Bone marrow (tissue), 2 donors: Measurements from ENCODE around the gene PCDH9.
"Not testable (repeated sequence)": the region's sequence is repeated elsewhere in the genome, so short reads cannot be mapped to it uniquely, and the experiment has no call there.

Source experiments
- DNase-seq, 2 donors: peaks; one replicate each; lab custom pipeline; 2025; lab: John Stamatoyannopoulos, UW

The PCDH9 gene

DNA sequence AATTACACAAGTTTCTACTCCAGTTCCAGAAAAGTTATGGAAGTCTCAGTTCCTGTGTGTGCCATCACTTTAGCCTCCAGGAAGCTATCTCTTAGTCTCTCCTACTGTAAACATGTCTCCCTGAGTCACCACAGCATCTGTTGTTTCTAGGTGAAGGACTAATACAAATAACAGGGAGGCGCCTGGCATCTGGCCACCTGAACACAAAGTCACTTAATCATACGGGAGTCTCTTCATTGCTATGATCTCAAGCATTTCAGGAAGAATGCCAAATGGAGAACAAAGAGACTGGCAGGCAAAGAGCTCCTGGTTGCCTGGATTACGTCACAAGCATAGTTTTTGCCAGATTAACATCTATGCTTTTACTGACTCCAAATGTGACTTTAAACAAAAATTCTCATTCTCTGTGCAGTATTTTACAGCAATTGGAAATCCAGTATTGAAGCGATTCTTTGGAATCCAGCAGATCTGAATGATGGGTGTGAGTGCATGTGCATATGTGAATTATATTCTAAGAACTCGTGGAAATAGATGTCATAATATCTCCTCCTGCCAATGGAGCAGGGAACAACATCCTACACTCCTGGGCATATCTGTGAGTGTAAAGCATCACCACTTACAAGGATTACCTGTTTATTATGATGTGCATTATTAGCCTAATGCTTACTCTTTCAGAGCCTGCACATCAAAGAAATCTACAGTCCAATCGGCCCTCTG, 572.8 kb downstream of the PCDH9 start:
- no peak for DNase-seq

DNA sequence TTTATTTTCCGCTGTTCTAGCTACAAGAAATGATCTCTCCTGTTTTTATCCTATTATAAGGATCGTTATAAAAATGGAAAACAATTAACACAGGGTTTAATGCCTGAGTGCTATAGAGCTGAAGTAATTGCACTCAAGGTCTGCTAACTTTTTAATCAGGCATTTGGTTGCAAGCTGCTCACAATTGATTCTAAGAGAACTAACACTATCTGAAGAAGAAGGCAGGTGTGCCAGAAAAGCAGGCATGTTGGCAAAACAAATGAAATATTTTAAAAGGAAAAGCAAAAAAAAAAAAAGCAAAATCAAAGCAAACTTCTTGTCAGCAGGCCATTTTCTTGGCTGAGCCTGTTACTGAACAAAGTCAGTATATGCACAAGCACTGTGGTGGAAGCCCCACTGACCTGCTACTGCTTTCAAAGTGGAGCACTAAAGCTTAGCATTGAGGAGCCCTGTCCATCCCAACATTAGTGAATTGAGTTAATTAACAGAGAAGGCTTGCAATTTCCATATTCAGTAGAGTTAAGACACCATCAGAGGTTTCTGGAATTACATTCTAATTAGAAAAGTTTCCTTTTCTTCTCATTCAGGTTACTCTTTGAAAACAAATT, 574.2 kb downstream of the PCDH9 start:
- no peak for DNase-seq

DNA sequence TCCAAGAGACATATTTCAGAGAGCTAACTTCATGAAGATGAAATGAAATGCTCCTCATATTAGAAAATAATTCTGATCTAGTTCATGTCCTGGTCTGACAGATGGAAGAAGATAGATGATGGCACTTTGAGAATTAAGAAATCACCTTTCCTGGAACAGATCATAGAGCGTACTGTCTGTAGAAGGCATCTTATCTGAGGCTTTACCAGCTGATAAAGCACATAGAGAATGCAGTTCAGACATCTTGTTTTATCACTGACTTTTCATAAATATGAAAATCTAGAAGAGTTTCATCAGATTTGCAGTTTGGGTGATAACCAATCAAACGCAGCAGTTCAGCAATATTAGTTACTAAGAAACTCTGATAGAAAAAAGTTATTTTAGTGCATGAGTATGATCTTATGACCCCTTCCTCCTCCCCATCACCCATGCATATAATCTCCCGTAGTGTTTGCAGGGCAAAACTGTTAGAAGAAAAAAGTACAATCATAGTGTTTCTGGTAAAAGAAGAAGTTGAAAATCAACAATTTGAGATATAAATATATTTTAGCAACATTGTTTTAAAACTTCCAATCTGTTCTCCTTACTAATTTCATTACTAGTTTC, 585.2 kb downstream of the PCDH9 start:
- DNase-seq, result no peak

DNA sequence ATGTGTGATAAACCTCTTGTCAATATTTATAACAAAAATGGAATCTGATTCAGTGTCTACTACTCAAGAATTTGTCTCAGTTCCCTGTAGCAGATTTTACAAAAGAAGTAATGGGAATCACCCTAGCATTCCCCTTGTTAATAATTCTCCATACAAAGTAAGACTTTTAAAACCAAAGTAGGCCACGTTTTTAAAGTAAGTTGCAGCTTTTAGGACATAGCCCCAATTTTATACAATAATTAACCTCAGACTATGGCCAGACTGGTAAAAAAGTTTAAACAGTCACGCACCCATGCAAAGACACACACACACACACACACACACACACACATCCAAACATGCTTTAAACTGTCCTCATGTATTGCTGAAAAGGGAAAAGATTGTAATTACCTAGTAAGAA, 589.9 kb downstream of the PCDH9 start:
- DNase-seq, result no peak

DNA sequence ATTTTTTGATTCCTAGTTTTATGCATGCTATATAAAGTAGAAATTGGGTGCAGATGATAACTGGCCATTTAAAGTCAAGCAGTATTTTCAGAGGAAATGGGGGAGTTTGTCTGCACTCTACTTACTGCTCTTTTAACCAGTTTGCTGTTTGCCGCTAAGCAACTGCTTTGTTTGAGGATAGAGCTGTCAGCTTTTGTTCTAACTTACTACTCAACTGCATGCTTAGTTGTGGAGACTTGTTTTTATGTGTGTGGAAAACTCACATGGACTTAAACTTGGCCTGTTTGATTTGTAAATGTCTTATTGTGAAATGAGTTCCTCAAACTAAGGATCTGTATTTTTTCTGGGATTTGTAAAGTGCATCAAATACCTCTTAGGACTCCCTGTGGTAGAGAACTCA, 591.1 kb downstream of the PCDH9 start:
- no peak for DNase-seq

DNA sequence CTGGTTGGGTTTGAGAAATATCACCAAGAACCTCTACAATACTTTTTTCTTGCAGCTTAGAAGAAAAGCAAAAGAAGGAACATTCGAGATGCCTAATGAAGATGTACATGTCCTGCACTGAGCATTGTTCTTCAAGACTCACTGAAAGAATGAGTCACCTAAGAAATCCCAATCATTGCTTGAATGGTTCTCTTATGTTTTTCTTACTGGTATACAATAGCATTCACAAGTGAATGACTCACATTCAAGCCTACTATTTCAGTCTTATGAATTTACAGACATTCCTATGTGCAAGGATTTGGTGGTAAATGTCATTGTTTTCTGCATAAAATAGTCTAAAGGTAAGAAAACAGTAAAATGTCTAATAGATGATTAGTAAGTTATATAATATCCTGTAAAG, 594.6 kb downstream of the PCDH9 start:
- no peak for DNase-seq

DNA sequence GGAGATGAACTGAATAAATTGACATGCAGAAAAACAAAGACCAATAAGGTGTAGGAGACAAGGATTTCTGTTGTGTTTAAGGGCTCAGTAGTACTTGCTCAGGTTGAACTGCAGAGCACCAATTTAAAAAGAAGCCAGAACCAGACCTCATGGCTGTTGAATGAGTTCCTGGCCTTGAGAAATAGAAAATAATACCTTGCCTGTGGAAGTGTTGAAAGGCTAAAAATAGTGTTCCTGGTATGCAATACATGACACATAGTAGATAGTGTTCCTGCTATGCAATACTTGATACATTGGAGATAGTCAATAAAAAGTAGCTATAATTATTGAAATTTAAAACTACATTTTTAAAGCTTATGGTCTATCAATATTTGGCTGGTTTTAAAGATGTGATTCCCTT, 595.8 kb downstream of the PCDH9 start:
- no peak for DNase-seq

DNA sequence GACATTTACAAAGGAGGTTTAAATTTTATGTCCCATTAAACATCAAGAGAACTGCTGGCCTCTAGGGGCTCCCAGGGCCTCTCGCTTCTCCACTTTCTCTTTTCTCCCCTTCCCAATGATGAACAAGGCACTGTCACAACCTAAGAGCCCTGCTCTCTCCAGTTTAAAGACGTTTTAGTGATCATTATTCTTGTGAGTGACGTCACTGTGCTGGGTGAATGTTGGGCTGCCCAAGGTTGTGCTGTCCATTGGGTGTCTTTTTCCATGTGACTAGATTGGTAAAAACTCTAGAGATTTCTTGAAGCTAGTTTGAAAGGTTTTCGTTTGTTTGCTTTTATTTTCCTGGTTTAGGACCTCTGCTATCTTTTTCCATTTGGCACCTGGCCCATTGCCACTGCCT, 602.6 kb downstream of the PCDH9 start:
- DNase-seq, result no peak

DNA sequence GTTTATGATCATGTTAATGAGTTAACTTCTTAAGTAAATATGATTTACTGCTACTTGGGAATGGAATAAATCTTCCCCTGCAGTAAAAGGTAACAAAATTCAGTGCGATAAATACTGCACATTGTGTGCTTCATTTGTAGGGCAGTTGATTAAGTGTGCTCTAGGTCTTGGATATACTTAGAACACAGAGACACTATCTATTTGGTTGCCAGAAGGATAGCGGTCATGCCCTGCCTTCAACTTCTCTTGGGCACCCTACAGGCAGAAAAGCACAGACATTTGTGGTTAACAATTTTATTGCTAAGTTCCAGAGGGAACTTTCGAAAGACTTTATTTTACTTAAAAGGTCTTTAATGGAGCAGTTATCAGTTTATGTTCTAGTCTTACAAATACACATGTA, 605.8 kb downstream of the PCDH9 start:
- no peak for DNase-seq

DNA sequence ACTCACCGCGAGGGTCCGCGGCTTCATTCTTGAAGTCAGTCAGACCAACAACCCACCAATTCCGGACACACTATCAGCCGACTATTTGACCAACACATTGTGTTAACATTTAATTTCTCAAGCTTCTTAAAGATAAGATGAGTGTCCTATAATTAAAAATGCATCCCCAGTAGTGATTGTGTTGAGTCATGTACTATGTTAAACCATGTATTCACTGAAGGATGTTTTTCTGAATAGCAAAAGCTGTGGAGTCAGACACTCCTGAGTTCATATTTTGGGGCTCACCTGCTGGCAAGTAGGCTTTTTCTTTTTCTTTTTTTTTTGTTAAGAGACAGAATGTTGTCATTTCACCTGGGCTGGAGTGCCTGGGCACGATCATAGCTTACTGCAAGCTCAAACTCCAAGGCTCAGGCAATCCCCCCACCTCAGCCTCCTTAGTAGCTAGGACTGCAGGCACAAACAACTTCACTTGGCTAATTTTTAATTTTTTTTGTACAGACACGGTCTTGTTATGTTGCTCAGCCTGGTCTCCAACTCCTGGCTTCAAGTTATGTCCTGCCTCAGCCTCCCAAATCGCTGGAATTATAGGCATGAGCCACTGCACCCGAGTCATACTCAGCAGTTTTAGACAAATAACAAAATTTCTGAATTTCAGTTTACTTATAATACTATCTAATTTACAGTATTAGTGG, 606.9 kb downstream of the PCDH9 start:
- DNase-seq, result no peak

DNA sequence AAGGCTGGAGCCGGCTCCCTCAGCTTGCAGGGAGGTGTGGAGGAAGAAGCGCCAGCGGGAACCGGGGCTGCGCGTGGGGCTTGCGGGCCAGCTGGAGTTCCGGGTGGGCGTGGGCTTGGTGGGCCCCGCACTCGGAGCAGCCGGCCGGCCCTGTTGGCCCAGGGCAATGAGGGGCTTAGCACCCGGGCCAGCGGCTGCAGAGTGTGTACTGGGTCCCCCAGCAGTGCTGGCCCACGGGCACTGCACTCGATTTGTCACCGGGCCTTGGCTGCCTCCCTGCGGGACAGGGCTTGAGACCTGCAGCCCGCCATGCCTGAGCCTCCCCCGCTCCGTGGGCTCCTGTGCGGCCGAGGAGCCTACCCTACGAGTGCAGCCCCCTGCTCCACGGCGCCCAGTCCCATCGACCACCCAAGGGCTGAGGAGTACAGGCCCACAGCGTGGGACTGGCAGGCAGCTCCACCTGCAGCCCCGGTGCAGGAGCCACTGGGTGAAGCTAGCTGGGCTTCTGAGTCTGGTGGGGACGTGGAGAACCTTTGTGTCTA, 608.2 kb downstream of the PCDH9 start:
- DNase-seq, result not testable (repeated sequence)

DNA sequence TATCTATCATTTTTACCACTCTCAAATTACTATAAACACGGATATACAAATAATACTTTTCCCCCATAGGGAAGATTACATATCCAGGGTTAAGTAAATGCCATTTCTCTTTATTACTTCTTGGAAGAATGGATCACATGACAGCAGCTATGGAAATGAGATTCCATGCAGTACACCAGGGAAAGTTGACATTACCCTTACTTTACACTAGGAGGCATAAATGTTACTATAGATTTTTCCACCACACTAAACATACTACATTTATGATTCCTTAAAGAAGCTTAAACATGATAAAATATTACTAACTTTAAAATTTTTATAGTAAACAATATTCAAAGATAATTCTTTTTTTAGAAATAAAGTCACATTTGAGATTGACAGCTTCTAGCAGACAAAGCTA, 611.4 kb downstream of the PCDH9 start:
- no peak for DNase-seq

DNA sequence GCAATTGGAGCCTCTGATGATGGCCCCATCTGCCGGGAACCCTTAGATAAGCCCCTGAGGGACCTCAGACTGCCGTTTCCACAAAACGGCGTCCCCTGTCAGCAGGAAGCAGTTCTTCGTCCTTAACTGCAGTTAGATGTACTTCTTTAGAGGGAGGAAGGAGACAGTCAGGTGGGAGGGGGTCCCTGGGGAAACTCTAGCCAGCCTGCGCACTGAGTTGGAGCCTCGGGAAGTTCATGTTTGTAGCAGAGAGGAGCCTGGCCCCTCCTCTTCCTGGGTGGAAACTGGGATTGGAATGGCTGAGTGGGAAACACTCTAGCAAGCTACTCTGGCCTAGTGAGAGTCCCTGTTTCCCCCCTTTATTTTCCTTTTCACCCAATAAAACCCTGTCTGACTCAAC, 612.4 kb downstream of the PCDH9 start:
- DNase-seq, result no peak

DNA sequence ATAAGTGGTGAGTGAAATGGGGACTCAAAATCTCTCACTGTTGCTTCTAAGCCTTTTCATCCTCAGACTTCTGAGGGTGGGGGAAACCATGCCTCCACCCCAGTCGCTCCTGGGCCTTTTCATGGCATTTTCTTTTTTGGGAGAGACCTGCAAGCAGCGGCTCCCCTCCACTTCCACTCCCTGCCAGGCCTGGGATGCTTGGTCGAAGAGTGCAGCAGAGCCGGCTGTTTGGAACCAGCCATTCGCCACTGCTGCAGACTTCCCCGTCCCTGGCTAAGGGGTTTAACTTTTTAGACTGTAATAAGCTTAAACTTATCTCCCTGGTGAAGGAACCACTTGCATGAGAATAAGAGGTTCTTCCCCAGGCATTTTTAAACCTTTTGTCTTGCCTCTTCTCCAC, 617.2 kb downstream of the PCDH9 start:
- no peak for DNase-seq

DNA sequence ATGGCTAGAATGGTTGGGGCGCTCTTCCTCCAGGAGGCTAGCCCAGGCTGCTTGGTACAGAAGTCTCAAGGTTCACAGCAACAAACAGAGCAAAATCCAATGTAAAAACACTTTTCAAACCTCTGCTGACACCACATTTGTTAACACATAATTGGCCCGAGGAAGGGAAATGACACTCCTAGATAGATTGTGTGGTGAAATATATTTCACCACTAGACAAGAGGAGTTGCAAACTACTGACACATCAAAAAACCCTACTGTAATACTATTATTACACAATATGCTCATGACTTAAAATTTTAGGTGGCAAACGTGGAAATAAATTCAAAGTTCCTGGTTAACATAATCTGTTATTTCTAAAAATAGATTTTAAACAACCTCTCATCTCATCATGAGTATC, 643.6 kb downstream of the PCDH9 start:
- no peak for DNase-seq

DNA sequence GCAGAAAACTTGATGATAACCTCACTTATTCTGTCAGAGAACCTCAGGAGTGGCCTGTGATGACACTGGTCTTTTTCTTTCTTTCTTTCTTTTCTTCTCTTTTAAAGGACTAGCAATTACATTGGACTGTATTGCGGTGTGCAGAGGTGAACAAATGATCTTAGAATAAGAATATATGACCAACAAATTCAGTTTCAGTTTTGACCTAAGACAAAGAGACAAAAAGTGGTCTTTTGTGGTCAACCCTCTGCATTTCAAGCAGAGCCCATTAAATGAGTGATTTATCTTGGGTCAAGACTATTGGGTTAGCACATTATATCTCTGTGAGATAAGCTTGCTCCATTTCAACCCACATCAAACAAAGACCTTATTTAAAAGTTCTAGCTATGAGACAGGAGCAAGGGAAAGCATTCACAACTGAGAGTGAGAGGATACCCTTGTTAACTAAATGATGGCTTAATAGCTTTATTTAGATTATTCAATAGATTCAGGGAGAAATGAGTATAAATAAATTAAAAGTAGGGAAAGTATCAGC, 644.4 kb downstream of the PCDH9 start:
- DNase-seq, result no peak

DNA sequence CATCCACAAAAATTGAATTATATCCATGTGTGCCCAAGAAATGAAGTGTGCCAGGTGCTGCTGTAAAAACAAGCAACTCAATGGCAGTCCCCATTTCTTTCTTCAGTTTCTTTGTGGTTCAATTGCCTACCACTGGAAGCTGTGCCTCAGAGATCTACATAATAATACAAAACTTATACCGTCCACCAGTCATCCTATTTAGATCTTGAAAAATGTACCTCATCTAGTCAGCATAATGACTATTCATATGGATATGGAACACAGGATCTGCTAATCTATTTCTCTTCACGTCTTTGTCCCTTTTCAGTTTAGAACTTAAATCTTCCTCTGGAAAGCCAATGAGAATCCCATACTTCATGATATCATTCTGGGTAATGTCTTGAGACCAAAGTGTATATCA, 648.5 kb downstream of the PCDH9 start:
- no peak for DNase-seq

DNA sequence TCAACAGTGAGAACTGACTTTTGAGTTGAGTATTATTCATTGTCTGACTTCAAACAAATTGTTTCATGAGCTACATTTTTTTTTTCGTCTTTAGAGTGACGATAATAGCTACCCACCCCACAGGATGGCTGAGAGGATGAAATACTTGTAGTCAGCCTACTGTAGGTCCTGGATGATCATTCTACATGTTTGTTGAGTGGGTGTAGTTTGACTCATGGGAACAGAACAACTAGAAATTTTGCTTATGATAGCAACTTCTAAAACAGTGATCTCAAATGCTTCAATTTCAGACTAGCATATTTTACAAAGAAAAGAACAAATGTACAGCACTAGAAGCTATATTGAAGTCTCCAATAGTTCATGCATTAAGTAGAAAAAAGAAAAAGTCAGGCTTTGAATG, 651.8 kb downstream of the PCDH9 start:
- no peak for DNase-seq

DNA sequence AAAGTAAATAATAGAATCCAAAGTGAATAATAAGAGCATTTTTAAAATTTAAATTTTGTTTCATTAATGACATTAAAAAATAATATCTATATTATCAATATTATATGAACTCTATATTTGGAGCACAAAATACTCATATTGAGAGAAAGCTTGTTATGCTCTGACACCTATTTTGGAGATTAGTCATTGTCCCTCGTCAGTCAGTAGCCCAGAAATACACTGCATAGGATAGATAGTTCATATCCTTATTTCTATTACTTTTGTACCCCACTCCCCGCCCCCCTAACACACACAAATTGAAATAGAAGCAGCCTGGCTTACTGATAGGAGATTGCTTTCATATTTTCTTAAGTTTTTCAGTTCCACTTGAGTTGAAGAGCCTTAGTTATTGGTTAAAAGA, 652.8 kb downstream of the PCDH9 start:
- DNase-seq, result no peak

DNA sequence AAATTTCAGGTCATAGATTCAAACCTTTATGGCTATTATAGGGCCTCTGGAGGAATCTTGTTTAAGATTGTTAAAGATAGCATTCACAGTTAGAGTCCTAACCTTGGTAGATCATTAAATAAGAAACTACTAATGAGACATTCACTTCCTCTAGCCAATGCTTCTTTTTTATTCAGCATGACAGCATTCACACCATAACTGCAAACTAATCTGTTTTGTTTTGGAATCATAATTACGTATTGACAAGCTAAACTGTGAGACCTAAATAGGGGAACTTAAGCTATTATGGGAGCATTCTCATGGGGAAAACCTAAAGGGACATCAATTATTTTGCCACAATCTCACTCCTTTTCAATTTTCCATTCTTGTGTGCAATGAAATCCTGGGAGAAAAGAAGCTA, 653.8 kb downstream of the PCDH9 start:
- DNase-seq, result no peak

DNA sequence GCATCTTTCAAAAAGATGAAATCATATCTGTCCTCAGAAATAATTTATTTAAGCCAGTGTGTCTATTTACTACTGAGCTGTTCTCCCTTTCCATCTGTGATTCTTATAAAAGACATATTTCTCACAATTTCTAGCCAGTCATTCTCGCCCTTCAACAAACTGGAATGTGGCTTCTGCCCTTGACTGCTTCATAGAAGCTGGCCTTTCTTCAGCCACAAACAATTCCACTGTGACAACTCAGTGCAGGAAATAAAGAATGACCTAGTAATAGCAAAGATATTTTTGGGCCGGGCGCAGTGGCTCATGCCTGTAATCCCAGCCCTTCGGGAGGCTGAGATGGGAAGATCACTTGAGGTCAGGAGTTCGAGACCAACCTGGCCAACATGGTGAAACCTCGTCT, 655.5 kb downstream of the PCDH9 start:
- DNase-seq, result no peak

DNA sequence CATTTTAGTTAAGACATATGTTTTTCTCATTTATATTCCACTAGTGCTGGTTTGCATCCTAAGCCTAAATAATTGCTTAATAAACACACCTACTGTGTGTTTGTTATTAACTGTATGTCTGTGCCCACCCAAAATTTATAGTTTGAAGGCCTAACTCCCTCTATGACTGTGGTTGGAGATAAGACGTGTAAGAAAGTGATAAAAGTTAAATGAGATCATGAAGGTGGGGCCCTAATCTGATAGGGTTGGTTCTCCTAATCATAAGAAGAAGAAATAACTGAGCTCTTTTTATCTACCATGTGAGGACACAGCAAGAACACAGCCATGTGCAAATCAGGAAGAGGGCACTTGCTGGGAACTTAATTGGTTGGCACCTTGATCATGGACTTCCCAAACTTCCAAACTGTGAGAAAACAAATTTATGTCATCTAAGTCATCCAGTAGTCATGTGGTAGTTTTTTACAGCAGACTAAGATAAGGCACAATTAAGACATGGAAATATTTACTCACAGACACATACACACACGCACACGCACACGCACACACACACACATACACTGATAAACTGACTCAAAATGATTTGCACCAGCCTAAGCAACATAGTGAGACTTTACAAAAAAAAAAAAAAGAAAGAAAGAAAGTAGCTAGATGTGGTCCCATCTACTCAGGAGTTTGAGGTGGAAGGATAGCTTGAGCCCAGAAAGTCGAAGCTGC, 662.1 kb downstream of the PCDH9 start:
- no peak for DNase-seq
